ENCODE results near the gene GTF2F2. TPM values are rescaled to one million over a fixed set of nuclear protein-coding genes. Genes with fewer than 3 reads are reported as not detected.
A peak's percentile ranks its signal among the peaks of the same experiment; 100 is the strongest.

GTF2F2 gene
- total RNA-seq, 1 donor from 2014 or later: 6.4 TPM

GRCh38 chr13:45162194-45162593 lies 41.9 kb downstream of the GTF2F2 start:
- TF ChIP-seq CTCF (IDR thresholded peaks at IDR 0.05): no peak
- Histone ChIP-seq H3K4me3 (no peak overlapping the region), H3K4me1 (peaks cover 0 to 5% of the 10 kb centered on the region in 2 donors), H3K9me3 (no peaks in the 10 kb centered on the region), H3K27ac (peak overlapping the region in 1 of 2 donors; percentile 13), H3K36me3 (peaks cover 0 to 5% of the 10 kb centered on the region in 2 donors), H3K27me3 (no peaks in the 10 kb centered on the region)
- no peak for DNase-seq (ENCODE audit: low spot score in 2 of 2)
- intact Hi-C loops (cut with DNase I): no loop called here

- Histone ChIP-seq H3K27me3 (no peaks in the 10 kb centered on the region), H3K4me1 (peaks cover 0 to 5% of the 10 kb centered on the region in 2 donors), H3K9me3 (no peaks in the 10 kb centered on the region), H3K36me3 (peaks cover 0 to 5% of the 10 kb centered on the region in 2 donors), H3K27ac (peak overlapping the region in 1 of 2 donors; percentile 13), H3K4me3 (no peak overlapping the region)
- intact Hi-C loops (cut with DNase I): no loop called here
- DNase-seq (ENCODE audit: low spot score in 2 of 2): no peak
- no peak for TF ChIP-seq CTCF (IDR thresholded peaks at IDR 0.05)
Measured at GRCh38 chr13:45162821-45163220, 42.5 kb downstream of the GTF2F2 start.

GRCh38 chr13:45166858-45167257 lies 46.5 kb downstream of the GTF2F2 start:
- Histone ChIP-seq H3K27ac (no peak overlapping the region), H3K4me3 (no peak overlapping the region), H3K27me3 (no peaks in the 10 kb centered on the region), H3K36me3 (no peaks in the 10 kb centered on the region), H3K4me1 (peaks cover 0 to 5% of the 10 kb centered on the region in 2 donors), H3K9me3 (no peaks in the 10 kb centered on the region)
- intact Hi-C loops (cut with DNase I): no loop called here
- no peak for TF ChIP-seq CTCF (IDR thresholded peaks at IDR 0.05)
- no peak for DNase-seq (ENCODE audit: low spot score in 2 of 2)

- H3K36me3 ChIP-seq: no peaks in the 10 kb centered on the region
- no peaks in the 10 kb centered on the region for H3K9me3 ChIP-seq
- no peak for TF ChIP-seq CTCF (IDR thresholded peaks at IDR 0.05)
- intact Hi-C loops (cut with DNase I): no loop called here
- H3K4me3 ChIP-seq: no peak overlapping the region
- H3K27me3 ChIP-seq: no peaks in the 10 kb centered on the region
- H3K4me1 ChIP-seq: peaks cover 0 to 4% of the 10 kb centered on the region in 2 donors
- no peak overlapping the region for H3K27ac ChIP-seq
- no peak for DNase-seq (ENCODE audit: low spot score in 2 of 2)
Measured at GRCh38 chr13:45167611-45168554, 47.6 kb downstream of the GTF2F2 start.

- no peaks in the 10 kb centered on the region for H3K27me3 ChIP-seq
- H3K9me3 ChIP-seq: no peaks in the 10 kb centered on the region
- H3K4me3 ChIP-seq: no peak overlapping the region
- no peak for DNase-seq (ENCODE audit: low spot score in 2 of 2)
- no peak overlapping the region for H3K27ac ChIP-seq
- no peak for TF ChIP-seq CTCF (IDR thresholded peaks at IDR 0.05)
- intact Hi-C loops (cut with DNase I): no loop called here
- no peaks in the 10 kb centered on the region for H3K36me3 ChIP-seq
- no peaks in the 10 kb centered on the region for H3K4me1 ChIP-seq
Measured at GRCh38 chr13:45168555-45168930, 48.2 kb downstream of the GTF2F2 start.

All from ascending aorta (tissue), 2 donors.